Activated CD8-positive, alpha-beta memory T cell treated with anti-CD3 and anti-CD28 coated beads, Interleukin-2, amount 50 U/mL, for 1 hour (primary cell): ENCODE measurements around the gene STIL.
"Not testable (repeated sequence)": the region's sequence is repeated elsewhere in the genome, so short reads cannot be mapped to it uniquely, and the experiment has no call there.

Source experiments
- DNase-seq: peaks from one replicate; pipeline ENCODE4 v3.0.0-alpha.2; 2020; ENCODE audit errors: extremely low read depth

STIL gene

DNA sequence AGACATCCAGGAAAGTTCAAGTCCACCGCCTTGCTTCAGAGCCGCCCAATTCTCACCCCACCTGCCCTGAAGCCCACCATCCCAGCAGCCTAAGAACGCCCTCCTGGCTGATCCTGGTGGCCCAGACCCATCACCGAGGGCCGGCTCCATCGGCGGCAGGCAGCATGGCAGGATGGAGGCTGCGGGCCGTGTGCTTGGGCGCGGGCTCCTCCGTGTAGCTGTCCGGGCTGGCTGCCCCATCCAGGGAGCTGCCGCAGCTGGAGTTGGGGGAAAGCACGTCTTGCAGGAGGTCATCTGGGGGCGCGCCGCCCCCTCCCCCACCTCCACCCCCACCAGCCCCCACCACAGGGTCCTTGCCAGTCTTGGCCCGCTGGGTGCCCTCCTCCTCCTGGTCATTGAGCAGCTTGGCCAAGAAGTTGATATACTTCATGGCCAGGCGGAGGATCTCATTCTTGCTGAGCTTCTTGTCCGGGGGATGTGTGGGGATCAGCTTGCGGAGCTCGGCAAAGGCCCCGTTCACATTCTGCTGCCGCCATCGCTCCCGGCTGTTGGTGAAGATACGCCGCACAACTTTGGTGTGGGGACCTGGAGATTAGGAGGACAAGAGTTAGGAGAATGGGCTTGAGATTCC lies 94.2 kb downstream of the STIL start:
- no peak for DNase-seq

- no peak for DNase-seq
Observed at GRCh38 chr1:47219001-47219400, 94.9 kb downstream of the STIL start.

GRCh38 chr1:47216278-47217059 lies 97.5 kb downstream of the STIL start:
- no peak for DNase-seq

- DNase-seq = no peak
Observed at GRCh38 chr1:47215713-47216112, 98.2 kb downstream of the STIL start.

- no peak for DNase-seq
Observed at GRCh38 chr1:47214549-47214948, 99.4 kb downstream of the STIL start.

GRCh38 chr1:47213230-47213963 lies 100.5 kb downstream of the STIL start:
- DNase-seq = no peak

DNA sequence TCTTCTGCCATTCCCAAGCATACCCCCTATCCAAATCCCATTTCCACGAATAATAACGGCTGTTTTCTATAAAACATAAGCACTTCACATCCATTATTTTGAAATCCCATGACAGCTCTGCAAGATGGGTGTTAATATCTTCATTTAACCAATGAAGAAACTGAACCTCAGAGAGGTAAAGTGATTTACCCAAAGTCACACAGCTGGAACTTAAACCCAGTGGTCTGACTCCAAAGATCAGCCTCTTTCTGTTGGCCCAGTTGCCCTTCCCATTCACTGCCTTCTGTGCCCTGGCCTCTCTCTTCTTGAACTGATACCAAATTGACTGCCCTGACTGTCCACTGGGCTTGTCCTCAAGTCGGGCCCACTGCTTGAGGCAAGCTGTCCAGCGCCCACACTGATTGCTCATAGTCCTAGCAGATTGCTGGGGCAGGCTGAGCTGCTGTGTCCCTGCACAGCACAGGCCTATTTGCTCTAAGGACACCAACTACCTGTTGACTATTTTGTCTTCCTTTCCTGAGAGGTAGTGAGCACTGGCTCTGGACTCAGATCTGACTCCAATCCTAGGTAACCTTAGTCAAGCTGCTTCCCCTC lies 101.2 kb downstream of the STIL start:
- no peak for DNase-seq

GRCh38 chr1:47211796-47212269 lies 102.1 kb downstream of the STIL start:
- DNase-seq = no peak

- DNase-seq = no peak
Observed at GRCh38 chr1:47210666-47211065, 103.3 kb downstream of the STIL start.

DNA sequence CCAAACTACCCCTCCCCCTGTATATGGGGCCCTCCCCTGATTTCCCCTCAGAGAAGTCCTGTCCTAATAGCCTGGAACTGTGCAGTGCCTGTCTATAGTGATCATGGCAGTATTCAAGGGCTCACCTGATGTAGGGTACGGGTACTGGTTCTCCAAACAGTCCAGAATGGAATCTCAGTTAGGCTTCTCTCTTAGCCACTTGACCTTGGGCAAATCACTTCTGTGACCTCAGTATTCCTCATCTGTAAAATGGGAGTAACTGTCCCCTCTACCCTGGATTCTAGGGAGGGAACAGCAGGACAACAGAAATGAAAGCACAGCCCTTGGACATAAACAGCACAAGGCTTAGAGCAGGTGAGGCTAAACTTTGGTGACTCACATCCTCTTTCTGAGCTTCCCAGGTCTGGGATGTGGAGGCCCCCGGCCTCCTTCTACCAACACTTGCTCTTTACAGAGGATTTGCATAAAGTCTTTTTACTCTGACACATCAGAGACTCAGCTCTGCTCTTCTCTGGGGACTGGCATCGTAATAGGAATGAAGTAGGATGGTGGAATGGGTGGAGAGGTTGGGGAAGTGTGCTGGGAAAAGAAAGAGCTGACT lies 104.1 kb downstream of the STIL start:
- no peak for DNase-seq

- no peak for DNase-seq
Observed at GRCh38 chr1:47209091-47209490, 104.9 kb downstream of the STIL start.

GRCh38 chr1:47208374-47208850 lies 105.5 kb downstream of the STIL start:
- no peak for DNase-seq

DNA sequence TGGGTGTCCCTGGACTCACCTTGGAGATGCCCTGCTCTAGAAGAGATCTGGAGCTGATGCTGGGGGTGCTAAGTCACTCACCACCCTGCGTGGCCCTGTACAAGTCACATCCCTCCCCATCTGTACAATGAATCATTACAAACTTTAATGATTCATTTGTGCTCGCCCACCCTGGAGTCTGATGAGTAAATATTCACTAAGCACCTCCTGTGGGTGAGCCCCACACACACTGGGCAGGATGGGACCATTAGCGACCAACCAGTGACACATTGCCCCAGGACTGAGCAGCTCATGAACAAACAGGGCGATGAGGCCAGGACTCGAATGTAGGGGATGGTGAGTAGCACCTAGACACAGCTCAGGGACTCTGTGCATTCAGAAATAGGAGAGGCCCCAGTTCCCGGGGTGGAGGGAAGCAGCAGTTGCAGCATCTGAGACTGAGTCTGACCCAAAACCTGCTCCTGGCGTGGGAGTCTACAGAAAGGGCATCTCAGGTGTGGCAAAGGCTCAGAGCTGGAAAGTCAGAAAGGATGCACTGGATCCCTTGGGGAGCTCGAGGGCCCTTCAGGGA lies 106.1 kb downstream of the STIL start:
- no peak for DNase-seq

- no peak for DNase-seq
Observed at GRCh38 chr1:47205918-47206317, 108.0 kb downstream of the STIL start.

- not testable (repeated sequence) for DNase-seq
Observed at GRCh38 chr1:47203504-47203903, 110.4 kb downstream of the STIL start.

GRCh38 chr1:47201179-47201578 lies 112.8 kb downstream of the STIL start:
- DNase-seq = no peak
